Activated T-cell treated with anti-CD3 and anti-CD28 coated beads for 24 hours (primary cell): ENCODE results near the gene PLOD3.

Source experiments
- DNase-seq: peaks from one replicate; pipeline ENCODE4 v3.0.0-alpha.2; 2020; ENCODE audit warnings: low read depth

The PLOD3 gene

DNA sequence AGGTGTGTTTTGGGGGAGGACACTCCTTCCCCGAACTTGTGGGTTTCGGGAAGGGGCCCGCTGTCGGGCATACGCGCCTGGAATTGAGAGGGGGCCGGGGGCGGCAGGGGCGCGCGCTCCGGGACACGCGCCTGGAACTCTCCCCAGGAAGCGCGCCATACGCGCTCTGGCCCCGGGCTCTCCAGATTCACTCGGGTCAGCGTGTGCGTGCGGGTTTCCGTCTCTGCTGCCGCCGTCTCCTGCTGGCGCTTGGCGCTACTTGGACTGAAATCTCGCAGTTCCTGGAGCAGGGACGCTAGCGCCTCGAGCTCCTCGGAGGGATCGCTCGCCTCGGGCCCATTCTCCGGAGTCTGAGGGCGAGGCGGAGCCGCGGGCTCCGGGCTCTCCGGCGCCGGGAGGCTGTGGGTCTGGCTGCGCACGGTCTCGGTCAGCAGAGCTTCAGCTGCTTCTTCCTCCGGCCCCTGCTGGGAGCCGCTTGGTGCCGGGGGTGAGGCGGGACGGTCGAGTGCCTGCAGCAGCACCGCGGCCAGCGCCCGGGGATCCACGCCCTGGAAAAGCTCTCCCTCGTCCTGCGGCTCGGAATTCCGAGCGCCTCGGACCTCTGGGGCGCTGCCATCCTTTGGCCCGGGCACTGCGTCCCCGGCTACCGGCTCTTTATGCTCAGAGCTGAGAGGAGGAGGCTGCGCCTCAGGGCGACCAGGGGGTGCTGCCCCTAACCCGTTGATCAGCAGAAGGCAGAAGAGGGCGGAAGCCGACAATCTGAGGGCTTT is 53.1 kb downstream of the PLOD3 start:
- DNase-seq: no peak

DNA sequence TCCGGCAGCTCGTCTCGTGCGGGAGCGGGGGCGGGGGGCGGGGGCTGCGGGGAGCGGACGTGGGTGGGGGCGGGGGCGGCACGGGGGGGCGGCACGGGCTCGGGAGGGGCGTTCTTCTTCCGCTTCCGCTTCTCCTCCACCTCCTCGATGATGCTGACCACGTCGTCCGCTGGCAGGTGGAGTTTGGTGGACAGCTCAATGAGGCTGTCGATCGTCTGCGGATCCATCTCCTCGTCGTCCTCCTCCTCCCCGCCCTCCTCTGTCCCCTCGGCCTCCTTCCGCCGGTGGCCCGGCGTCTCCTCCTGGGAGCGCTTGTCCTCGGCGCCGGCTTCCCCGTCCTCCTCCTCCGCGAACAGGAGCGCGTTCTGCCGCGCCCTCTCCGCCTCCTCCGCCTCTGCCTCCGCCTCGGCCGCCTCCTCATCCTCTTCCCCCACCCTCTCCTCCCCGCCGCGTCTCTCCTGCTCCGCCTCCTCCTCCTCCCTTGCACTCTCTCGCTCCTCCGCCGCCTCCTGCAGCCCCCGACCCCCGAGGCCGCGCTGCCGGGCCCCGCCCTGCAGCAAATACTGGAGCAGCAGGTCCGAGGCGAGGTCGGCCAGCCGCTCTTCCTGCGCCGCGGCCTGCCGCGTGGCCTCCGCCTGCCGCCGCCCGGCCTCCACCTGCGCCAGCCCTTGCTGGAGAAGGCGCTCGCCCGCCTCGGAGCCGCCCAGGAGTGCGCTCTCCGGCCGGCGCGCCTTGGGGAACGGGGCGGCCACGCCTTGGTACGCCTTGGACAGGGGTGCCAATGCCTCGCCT is 53.9 kb downstream of the PLOD3 start:
- DNase-seq: no peak

DNA sequence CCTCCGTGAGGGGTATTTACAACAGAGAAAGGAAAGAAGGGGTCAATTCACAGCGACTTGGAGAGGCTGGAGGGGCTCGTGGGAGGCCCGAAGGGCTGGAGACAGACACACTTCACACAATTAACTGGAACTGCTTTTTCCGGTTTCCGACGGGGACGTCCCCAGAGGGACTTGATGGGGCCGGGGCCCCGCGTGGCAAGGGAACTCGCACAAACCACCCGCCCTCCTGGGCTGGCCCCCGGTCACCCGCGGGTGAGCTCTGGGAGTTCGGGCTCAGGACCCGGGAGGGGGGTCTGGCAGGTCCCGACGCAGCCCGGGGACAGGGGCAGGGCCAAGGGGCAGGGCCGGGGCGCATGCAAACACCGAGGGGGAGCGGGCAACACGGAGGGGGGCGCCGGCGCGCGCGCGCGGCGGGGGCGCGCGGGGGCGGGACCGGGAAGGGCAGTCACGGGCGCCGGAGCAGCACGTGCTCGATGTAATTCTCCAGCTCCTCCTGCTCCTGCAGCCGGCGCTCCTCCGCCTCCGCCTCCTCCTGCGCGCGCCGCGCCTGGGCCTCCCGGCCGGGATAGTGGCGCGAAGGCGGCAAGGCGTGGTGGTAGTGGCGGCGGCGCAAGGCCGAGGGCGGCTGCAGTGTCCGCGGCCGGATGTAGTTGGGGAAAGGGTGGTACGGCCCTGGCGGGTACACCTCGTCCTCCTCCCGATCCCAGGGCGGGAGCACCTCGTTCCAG is 54.7 kb downstream of the PLOD3 start:
- no peak for DNase-seq

DNA sequence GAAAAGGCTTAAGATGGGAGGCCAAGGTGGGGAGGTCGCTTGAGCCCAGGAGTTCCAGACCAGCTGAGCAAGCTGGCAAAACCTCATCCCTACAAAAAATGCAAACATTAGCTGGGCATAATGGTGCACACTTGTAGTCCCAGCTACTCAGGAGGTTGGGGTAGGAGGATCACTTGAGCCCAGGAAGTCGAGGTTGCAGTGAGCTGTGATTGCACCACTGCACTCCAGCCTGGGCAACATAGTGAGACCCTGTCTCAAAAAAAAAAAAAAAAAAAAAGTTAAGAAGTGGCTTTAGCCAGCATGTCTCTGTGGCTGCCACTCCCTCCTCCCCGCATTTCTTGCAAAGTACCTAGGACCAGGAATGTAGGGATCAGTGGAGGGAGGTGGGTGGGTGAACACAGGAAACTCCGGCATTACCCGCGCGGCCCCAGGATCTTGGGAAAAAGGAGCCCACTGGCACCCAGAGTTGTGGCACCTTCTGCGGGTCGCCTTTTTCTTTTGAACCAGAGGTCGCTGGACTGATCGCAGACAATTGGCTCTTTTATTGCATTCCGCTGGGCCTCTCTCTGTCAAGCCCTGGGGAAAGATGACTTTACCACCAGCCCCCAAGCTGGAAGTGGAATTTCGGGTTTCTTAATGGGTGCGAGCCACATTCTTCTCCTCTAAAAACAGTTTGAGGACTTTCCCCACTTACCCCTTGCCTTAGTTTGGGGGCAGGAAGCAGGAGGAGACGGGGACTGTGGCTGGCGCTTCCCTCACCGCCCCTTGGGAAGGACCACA is 55.5 kb downstream of the PLOD3 start:
- DNase-seq: no peak

DNA sequence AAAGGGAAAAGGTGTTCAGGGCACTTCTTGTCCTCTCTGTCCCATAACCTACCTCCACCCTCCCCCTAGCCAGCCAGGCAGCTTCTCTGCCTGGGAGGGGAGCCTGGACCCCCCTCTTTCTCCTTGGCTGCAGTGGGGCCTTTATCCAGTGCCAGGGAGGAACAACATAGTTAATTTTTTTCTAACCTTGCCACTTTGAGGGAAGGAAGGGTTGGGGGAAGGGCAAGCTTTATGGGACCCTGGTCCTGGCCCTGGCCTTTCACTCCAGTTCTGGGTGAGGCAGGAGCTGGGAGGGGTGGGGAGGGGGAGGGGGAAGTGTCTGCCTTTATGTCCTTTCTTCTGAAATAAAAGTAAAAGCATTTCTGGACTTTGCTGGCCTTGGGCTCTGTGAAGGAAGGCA is 56.5 kb downstream of the PLOD3 start:
- DNase-seq: no peak

DNA sequence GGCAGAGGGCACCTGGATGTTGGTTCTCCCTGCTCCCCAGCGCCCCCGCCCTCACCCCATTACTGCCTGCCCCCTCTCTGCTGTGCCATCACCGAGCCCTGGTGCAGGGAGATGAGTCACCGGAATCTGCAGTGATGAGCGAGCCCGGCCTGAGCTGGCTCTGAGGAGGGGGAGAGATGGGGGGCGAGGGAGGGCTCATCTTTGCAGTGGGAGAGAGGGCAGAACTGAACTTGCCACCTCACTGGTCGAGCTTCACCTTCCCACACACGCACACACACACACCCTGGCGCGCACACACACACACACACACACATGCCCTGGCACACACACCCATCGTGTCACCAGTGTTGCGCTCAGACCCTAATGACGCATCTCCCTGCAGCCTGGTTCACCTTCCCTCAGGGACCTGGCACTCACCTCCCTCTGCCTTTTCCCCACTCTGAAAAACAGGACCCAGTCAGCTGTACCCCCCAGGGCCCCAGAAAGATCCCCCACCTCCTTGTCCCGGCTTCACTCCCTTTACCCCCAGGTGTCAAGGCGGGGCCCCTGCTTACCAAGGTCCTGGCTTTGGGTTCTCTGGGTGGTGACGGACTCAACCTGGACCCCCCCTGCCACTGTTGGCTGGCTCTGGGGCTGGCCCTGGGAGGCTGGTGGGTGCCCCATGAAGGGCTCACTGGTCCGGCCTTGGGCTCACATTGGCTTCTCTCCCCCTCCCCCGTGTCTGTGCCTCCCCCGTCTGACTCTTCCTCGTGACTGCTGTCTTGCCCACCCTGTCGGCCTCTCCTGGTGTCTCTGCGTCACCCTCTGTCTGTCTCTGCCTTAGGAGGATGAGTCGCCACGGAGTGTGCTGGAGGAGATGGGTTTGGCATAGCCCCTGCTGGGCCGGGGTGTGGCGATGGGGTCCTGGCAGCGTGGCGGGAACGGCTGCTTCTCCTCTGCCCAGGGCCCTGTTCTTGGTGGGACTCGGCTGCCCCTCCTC is 57.4 kb downstream of the PLOD3 start:
- DNase-seq: no peak

DNA sequence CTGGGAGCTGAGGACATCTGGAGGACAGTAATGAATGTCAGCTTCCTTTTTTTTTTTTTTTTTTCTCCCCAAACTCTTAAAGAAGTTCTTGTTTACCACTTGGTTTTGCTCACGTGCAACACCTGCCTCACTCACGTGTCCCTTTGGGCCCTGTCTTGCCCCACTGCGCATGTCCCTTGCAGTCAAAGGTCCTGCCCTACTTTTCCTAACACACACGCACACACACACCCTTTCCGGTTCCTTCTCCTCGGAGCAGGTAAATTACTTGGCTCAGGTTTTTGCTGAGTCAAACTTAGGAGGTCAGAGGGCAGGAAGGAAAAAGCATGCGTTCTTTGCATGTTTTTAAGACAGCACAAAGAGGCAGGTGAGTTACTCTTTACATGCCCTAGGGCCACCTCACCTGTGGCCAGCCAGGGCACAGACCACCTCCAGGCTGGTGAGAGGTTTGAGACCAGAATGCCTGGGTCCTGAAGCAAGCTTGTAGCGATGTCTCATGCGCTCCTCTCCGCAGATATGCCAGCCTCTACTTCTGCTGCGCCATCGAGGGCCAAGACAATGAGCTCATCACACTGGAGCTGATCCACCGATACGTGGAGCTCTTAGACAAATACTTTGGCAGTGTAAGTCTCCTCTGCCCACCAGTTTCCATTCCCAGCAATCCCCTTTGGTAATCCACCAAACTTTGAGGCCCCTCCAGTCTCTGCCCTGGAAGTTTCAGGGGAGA is 60.4 kb downstream of the PLOD3 start:
- DNase-seq: no peak

DNA sequence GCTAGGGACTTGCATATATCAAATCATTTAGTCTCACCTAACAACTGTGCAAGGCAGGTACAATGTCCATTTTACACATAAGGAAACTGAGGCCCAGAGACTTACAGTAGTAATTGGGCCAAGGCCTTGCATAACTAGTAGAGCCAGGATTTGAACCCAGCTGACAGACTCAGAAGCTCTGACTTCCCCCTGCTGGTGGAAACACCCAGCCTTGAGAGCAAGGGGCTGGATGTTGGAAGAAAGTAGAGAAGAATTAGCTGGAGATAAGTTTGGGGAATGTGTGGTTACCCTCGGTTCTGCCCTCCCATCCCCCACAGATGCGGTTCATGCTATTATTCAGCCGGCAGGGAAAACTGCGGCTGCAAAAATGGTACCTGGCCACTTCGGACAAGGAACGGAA is 61.1 kb downstream of the PLOD3 start:
- no peak for DNase-seq
